Kidney (tissue), 14 donors: ENCODE data around the gene TRPM5. TPM values are rescaled to one million over a fixed set of nuclear protein-coding genes. Genes with fewer than 3 reads are reported as not detected.
A peak's percentile ranks its signal among the peaks of the same experiment; 100 is the strongest.

Source experiments
- DNase-seq, 5 donors: peaks; one replicate each; pipeline ENCODE4 v3.0.0-alpha.2; 2013 to 2020
- FAIRE-seq: peaks from 2 replicates; lab custom pipeline; 2012; peaks lifted over from hg19 to GRCh38; lab: Jason Lieb, UNC
- H3K27ac ChIP-seq, 2 donors: one replicate each; pipeline ENCODE4 v1.7.0; 2013; ENCODE audit warnings: low read depth in 2 of 2, low read length in 2 of 2, inconsistent platforms in 1 of 2
- H3K27me3 ChIP-seq: one replicate; pipeline ENCODE4 v1.7.1; 2013; ENCODE audit warnings: low read length, inconsistent platforms; ENCODE audit not compliant: control insufficient read depth, insufficient read depth
- H3K36me3 ChIP-seq, 3 donors: one replicate each; pipeline versions ENCODE4 v1.7.0 to v1.7.1; 2013; ENCODE audit warnings: low read length in 3 of 3, control low read depth in 1 of 3, inconsistent platforms in 1 of 3; ENCODE audit not compliant: insufficient read depth in 3 of 3, control insufficient read depth in 2 of 3
- H3K4me1 ChIP-seq, 3 donors: one replicate each; pipeline versions ENCODE4 v1.7.0 to v1.7.1; 2013; ENCODE audit warnings: low read length in 3 of 3, inconsistent platforms in 1 of 3, low read depth in 1 of 3; ENCODE audit not compliant: control insufficient read depth in 2 of 3, insufficient read depth in 2 of 3
- H3K4me3 ChIP-seq, 3 donors: one replicate each; pipeline versions ENCODE4 v1.7.0 to v1.8.1; 2013; ENCODE audit warnings: low read length in 3 of 3, control low read depth in 1 of 3, inconsistent platforms in 1 of 3
- H3K9ac ChIP-seq, 3 donors: one replicate each; pipeline versions ENCODE4 v1.7.0 to v1.7.1; 2013; ENCODE audit warnings: low read length in 3 of 3, control low read depth in 1 of 3, inconsistent platforms in 1 of 3
- H3K9me3 ChIP-seq, 3 donors: one replicate each; pipeline versions ENCODE4 v1.7.0 to v1.7.1; 2013; ENCODE audit warnings: low read length in 3 of 3, control low read depth in 1 of 3, inconsistent platforms in 1 of 3; ENCODE audit not compliant: control insufficient read depth in 2 of 3, insufficient read depth in 1 of 3
- CTCF ChIP-seq: IDR thresholded peaks from 3 replicates; pipeline ENCODE4 v1.5.1; 2012; ENCODE audit warnings: mild to moderate bottlenecking, moderate library complexity, borderline replicate concordance; ENCODE audit not compliant: insufficient read depth; ENCODE audit errors: extremely low read depth
- intact Hi-C: fragments of 100-400 bp; cut with DNase I; formaldehyde crosslinking; loops from one replicate; pipeline ENCODE4 v1.11.1; 2022
- polyA plus RNA-seq: library from polyadenylated mRNA; stranded (reverse); fragments of 350-450 nt; fragmentation: Illumina TruSeq; extraction: RNeasy Lipid Tissue Mini Kit (QIAGEN cat#74804); gene quantifications from one replicate; pipeline ENCODE4 v1.2.3, GENCODE V29; 2014; ENCODE audit warnings: low read depth, low replicate concordance; ENCODE audit not compliant: insufficient read depth
- total RNA-seq: library from RNA; stranded (reverse); fragmentation: NEBNext Ultra II Directional; extraction: Animal tissue kit (Norgen Biotek cat#: 25700); gene quantifications from one replicate; pipeline ENCODE4 v1.2.1, GENCODE V29; 2021
- donor health status: control.
- donor health status: control.
- donor health status: control.
- donor health status: control.
- donor health status: control.
- donor health status: DM: yes; HTN: yes; CAD: no.
- donor health status: Normal renal cell carcinoma (clear cell type).

Gene TRPM5
- total and polyA plus RNA-seq, 2 donors from 2014 or later: 0.25 to 0.69 TPM

- DNase-seq: no peak
- no peak for FAIRE-seq
- no peaks in the 10 kb centered on the region for H3K9me3 ChIP-seq
- no peaks in the 10 kb centered on the region for H3K27me3 ChIP-seq
- no peaks in the 10 kb centered on the region for H3K4me1 ChIP-seq
- no peak for TF ChIP-seq CTCF
- intact Hi-C loops: no loop called here
- no peak overlapping the region for H3K9ac ChIP-seq
- no peak overlapping the region for H3K27ac ChIP-seq
- no peaks in the 10 kb centered on the region for H3K36me3 ChIP-seq
- no peak overlapping the region for H3K4me3 ChIP-seq
Observed at GRCh38 chr11:2412323-2412722, 32.0 kb downstream of the TRPM5 start.

- Histone ChIP-seq H3K9me3 (no peaks in the 10 kb centered on the region), H3K4me3 (no peak overlapping the region), H3K4me1 (no peaks in the 10 kb centered on the region), H3K27ac (no peak overlapping the region), H3K9ac (no peak overlapping the region), H3K27me3 (no peaks in the 10 kb centered on the region), H3K36me3 (no peaks in the 10 kb centered on the region)
- no peak for TF ChIP-seq CTCF
- FAIRE-seq: no peak
- DNase-seq: no peak
- intact Hi-C loops: no loop called here
Observed at GRCh38 chr11:2411446-2412305, 32.6 kb downstream of the TRPM5 start.

DNA sequence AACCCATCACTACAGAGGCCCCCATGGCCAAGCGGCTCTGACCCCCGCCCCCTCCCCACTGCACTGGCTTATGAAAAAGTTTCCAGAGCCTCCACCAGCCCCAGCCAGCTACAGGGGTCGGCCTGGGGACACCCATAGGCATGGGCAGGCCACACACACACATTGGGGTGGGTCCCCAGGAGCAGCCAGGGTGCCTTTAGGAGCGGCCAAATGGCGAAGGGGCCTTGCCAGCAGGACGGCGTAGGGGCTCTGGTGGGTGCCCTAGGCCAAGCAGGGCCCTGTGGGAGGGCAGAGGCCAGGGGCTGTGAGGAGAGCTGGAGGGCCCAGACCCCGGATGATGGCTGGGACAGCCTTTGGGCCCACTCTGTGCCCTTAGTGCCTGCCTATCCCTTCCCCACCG lies 33.7 kb downstream of the TRPM5 start:
- H3K9ac ChIP-seq: no peak overlapping the region
- H3K4me3 ChIP-seq: no peak overlapping the region
- no peaks in the 10 kb centered on the region for H3K27me3 ChIP-seq
- H3K36me3 ChIP-seq: no peaks in the 10 kb centered on the region
- FAIRE-seq (no peak), DNase-seq (peak in 1 of 5 donors; percentile 46)
- H3K4me1 ChIP-seq: no peaks in the 10 kb centered on the region
- no peak overlapping the region for H3K27ac ChIP-seq
- H3K9me3 ChIP-seq: no peaks in the 10 kb centered on the region
- TF ChIP-seq CTCF: no peak
- intact Hi-C loops: no loop called here
